GM18870 (cell line): ENCODE results near the gene COA6.

Experiments
- ATAC-seq: cut with Tn5 transposase; IDR thresholded peaks from one replicate; pipeline ENCODE4 v1.9.1; 2021; ENCODE audit warnings: moderate library complexity; ENCODE audit not compliant: unreplicated experiment

COA6 gene

GRCh38 chr1:234408757-234409156 is 35.5 kb downstream of the COA6 start:
- no peak for ATAC-seq

- ATAC-seq = no peak
Measured at GRCh38 chr1:234409328-234409727, 36.1 kb downstream of the COA6 start.

- ATAC-seq = no peak
Measured at GRCh38 chr1:234412830-234413229, 39.6 kb downstream of the COA6 start.

DNA sequence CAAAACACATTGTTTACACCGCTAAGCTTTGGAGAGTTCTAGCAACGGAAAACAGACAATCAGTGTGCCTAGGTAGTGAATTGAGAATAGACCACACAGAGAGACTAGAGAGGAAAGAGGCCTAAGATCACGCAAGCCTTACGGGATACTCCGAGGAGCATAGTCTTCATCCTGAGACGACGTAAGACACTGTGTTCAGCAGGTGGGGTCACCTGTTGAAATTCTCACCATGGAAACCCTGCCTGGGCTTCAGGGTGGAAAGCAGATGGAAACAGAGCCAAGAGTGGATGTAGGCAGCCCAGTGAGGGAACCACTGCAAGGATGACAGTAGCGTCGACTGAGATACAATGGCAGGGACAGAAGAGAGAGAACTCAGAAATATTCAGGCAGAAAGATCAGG is 40.2 kb downstream of the COA6 start:
- ATAC-seq = no peak

DNA sequence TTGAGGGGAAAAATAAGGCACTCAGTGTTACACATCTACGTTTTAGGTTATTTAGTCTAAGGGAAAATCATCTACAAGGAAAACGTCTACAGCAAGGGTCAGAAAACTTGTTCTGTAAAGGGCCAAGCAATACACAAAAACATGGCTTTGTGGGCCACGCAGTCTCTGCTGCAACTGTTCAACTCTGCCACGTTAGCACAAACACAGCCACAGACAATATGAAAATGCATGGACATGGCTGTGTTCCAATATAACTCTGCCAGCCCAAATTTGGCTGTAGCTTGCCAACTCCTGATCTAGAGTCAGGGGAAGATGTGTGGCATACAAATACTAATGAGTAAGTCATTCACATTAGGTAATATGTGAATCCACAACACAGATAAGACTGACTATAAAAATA is 40.7 kb downstream of the COA6 start:
- no peak for ATAC-seq

- ATAC-seq = no peak
Measured at GRCh38 chr1:234427950-234428646, 54.8 kb downstream of the COA6 start.

GRCh38 chr1:234429434-234429806 is 56.2 kb downstream of the COA6 start:
- no peak for ATAC-seq

- no peak for ATAC-seq
Measured at GRCh38 chr1:234430691-234431090, 57.4 kb downstream of the COA6 start.

DNA sequence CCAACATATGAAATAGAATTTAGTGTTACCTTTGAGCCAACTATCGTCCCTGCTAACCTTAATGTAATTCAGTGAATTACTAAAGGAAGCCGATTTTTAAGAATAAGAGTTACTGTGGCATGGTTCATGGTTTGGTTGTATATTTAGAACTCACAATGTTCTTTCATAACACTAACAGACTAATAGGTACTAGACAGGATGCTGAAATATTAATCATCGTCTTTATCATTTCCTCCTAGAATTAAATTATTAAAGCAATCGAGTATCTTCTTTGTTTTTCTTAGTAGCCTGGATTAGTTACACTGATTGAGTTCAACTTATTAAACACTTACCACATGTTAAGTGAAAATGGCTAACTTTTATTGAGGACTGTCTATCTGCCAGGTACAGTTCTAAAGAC is 58.0 kb downstream of the COA6 start:
- no peak for ATAC-seq

DNA sequence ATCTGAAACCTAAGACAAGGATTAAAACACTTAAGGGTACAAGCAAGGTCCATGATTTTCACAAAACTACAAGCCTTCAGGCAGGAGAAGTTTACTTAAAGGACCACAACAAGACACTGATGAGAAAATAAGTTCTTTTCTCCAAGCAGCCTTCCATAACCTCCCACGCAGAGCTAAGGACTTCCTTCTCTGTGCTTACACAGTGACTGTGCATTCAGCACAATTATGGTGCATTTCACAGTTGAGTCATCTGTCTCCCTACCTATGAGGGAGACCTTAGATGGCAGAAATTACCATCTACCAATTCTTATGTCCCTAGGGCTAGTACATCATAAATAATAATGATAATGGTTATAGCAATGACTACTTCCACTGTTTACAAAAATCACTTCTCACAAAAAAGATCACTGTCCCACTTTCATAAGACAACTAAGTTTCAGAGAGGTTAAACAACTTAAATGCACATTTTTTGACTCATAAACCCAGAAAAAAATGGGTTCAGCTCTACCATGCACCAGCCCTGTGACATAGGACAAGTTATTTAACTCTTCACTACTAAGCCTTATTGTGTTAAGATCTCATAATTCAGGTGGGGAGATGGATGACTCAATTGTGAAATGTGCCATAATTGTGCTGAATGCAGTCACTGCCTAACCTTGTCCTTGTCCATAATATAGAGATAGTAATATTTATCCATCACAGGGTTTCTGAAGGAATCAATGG is 60.5 kb downstream of the COA6 start:
- ATAC-seq = peak; percentile 61
